ENCODE measurements around the gene TFF1. TPM values are rescaled to one million over a fixed set of nuclear protein-coding genes. Genes with fewer than 3 reads are reported as not detected.

TFF1 gene
- total RNA-seq, 1 donor from 2014 or later = 2.6 TPM

DNA sequence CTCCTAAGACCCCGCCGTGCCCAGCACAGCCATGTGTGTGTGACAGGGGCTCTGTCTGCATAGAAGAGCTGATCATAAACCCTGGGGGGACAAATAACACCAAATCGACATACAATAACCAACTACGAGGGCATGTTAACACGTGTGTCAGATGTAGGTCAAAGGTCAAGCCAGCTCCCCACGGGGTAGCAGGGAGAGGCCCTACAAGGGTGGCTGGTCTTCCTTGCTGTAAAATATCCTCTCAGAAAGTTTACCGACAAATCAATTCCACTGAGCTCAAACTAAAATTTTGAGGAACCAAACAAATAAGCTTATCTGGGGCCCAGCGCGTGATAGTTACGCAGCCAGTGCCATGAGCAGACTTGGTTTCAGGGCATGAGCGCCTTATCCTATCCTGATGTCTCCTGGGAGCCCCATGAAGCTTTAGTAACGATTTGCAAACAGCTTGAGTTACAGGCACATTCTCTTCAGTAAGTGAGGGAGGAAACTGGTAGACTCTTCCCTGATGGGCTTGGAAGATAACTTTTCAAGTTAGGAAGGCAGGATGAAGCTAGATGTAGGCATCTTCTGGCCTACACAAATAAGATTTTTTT, 32.2 kb upstream of the TFF1 start:
- no peak for DNase-seq (ENCODE audit: low spot score)

DNA sequence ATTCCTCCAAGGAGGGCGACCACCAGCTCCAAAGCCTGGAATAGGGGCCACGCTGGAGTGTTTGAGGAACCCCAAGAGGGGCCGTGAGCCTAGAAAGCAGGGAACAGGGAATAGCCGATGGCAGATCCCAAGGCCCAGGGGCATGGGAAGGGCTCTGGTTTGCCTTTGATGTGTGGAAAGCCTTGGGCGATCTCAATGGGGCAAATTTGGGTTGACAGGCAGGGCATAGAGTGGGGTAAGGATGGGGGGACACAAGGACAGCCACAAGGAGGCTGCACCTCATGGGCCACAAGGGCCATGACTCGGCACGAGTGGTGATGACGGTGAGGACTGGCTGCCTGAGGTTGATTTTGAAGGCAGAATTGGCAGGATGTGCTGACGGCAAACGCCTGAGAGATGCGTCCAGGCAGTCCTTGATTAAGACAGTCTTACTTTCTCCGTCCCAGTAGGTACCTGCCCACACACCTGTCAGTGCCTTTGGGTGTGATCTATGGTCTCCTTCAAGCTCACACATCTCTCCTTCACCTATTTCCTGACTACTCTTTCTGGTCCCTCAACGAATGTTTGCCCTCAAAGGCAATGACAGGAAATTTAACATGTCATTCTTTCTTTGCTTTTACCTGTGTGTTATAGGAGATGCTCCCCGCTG, 31.5 kb upstream of the TFF1 start:
- DNase-seq (ENCODE audit: low spot score) = no peak

DNA sequence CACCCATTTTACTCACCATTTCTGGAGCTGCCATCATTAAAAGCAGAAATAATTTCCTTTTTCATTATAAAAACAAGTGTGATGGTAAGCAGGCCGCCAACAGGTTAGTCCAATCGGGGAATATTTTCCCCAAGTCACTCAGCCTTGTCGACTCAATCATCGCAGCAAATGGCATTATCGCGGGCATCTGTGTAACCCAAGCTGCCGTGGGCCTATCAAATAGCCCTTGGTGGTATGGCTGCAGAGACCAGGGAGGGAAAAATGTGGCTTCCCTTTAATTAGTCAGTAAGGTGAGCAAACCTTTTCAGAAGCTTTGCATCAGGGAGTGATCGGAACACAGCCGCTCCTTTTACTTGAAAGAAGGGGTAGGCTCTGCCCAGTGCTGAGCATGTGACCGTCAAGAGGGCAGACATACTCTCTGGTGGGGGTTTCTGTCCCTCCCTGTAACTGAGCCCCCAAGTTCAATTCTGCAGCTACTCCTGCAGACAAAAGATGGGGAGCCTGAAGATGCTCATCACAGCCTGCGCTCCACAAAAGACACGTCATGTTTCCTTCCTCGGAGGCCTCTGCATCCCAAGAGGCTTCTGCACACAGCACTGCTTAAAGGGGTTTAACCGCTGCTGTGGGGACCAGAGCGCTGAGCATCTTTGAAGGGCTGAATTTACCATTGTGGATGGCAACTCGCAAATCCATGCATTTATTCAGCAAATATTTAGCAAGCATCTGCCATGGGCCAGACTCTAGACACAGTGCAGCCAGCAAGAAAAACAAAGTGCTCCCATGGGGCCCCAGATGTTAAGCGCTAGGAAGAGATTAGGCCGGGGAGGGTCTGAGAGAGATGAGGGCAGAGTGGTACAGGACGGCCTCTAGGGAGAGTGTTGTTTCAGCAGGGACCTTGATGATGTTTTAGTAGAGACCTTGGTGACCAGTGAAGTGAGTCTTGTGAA, 30.7 kb upstream of the TFF1 start:
- no peak for DNase-seq (ENCODE audit: low spot score)

DNA sequence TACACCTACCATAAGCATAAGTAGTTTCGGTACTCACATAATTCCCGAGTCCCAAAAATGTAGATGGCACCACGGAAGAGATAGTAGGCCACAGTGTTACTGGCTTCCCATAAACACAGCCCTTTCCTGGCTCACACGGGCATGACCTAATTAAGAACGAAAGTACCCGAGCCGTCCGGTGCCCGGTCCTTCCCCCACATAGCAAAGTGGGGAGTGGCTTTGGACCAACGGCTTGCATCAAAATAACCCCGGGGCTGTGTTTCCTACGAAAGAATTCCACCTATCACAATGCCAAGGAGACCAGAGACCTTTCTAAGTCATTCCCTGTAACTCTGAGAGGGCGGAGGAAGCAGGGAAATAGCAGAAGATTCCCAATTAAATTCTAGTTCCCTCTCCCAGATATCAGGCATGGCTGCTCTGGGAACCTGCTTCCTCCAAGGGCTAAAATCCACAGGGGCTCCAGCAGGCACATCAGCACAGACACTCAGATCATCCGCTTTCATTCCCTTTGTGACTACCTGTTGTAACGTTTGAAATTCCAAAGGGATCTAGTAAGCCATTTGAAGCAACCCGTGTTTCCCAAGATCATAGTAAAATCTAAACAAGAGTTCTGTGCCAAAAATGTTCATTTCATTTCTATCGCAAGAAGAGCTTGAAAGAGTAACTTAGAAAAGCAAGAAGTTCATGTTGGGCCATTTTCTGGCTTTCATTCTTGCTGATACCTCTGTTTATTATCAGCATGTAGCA, 29.7 kb upstream of the TFF1 start, which contains the start of gene TMPRSS3:
Gene TMPRSS3 (minus strand): TSS at position 148 of the 747 bp plus-strand sequence. CDS start 635 bp downstream, outside the sequence.
- DNase-seq (ENCODE audit: low spot score) = no peak

GRCh38 chr21:42395302-42395701, 29.0 kb upstream of the TFF1 start:
- no peak for DNase-seq (ENCODE audit: low spot score)

DNA sequence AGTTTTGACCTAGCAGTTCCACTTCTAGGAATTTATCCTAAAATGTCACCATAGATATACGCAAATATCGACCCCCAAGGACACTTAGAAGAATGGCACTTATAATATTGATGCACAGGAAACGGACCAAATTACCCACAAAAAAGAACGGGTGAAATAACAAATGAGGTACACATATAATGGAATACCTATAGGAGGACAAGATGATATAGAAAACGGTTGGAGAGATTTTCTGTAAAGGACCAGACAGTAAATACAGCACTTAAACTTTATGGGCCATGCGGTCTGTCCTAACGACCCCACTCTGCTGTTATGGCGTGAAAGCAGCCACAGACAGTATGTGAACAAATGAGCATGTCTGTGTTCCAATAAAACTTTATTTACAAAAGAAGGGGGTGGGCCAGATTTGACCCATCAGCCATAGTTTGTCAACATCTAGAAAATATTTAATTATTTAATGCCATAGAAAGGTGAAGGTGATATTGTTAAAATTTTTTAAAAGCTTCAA, 27.2 kb upstream of the TFF1 start:
- no peak for DNase-seq (ENCODE audit: low spot score)

DNA sequence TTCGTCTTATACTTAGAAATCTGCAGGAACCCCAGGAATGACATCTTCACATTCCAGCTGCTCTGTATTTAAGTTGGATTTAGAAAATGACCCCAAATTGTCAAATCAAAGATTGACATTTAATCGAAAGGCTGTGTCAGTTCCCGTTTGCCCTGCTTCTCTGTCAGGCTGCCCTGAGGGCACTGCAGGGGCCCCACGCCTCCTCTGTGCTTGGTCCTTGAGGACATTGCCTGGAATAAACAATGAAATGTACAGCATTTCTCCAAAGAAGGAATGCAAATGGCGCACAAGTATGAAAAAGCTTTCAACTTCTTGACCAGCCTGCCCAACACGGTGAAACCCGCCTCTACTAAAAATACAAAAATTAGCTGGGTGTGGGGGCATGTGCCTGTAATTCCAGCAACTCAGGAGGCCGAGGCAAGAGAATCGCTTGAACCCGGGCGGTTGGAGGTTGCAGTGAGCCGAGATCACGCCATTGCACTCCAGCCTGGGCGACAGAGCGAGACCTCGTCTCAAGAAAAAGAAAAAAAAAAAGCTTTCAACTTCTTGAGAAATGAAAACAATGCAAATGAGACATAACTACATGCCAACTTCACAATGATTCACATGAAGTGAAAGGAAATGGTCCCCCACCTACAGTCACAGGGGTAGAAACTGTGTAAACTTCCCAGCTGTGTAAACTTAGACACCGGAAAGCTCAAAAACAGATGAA, 26.6 kb upstream of the TFF1 start:
- no peak for DNase-seq (ENCODE audit: low spot score)

- no peak for DNase-seq (ENCODE audit: low spot score)
Measured at GRCh38 chr21:42391297-42391696, 25.0 kb upstream of the TFF1 start.

GRCh38 chr21:42390696-42391095, 24.4 kb upstream of the TFF1 start:
- no peak for DNase-seq (ENCODE audit: low spot score)

- DNase-seq (ENCODE audit: low spot score) = no peak
Measured at GRCh38 chr21:42390193-42390592, 23.9 kb upstream of the TFF1 start.

- no peak for DNase-seq (ENCODE audit: low spot score)
Measured at GRCh38 chr21:42389449-42389835, 23.1 kb upstream of the TFF1 start.

- DNase-seq (ENCODE audit: low spot score) = no peak
Measured at GRCh38 chr21:42388740-42389448, 22.6 kb upstream of the TFF1 start.

- DNase-seq (ENCODE audit: low spot score) = no peak
Measured at GRCh38 chr21:42387843-42388340, 21.6 kb upstream of the TFF1 start.

DNA sequence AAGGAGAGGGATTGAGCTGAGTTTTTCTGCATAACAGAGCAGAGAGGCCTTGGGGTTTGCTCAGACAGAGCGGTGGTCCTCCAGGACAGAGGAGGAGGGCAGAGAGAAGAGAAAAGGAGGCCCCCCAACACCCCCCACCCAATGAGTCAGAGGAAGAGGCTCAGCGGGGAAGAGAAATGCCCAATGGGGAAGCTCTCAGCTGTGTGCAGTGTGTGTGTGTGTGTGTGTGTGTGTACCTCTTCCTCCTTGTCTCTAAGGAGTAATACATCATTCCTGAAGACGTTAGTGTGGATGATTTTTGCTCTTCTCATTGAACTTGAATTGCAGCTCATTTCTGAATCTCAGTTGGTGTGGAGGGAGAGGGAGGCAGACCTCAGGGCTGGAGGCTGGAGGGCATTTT, 20.8 kb upstream of the TFF1 start:
- no peak for DNase-seq (ENCODE audit: low spot score)

DNA sequence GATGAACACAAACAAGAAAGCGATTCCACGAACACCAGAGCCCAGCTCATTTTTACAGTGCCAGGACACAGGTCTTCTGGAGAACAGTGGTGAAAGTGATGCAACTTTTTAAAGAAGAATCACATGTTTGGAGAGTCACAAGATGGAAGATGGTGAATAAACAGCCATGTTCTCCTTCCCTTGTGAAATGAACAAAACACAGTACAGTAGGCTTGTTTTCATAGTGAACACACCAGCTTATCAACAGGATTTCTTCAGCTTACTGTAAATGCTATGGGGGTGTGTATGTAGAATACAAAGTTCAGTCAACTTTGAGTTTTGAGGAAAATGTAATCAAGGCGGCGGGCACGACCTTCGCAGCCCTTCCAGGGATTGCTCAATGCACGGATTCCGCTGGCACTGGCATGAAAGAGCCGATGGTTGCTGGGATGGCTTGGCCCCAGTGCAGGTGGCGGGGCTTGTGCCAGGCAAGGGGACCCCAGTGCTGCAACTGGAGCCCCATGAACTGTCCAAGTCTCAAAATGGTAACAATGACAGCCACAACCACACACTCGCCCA, 19.8 kb upstream of the TFF1 start:
- DNase-seq (ENCODE audit: low spot score) = no peak

DNA sequence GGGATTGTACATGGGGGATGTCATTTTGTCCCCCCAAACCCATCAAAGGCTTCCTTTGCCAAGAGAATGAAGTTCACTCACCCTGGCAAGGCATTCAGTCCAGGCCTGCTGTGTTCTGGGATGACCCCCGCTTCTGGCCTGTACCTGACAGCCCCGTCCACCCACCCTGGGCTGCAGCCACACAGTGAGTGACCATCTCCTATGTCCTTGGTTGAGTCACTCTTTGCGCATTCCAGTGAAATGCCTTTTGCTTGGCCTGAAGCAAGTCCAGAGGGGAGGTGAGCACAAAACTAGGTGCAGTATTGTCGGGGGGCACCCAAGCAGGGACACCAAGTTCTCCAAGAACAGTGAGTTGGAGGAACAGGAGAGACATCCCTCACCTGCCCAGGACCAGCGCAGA, 19.3 kb upstream of the TFF1 start:
- DNase-seq (ENCODE audit: low spot score) = no peak

GRCh38 chr21:42384989-42385388, 18.7 kb upstream of the TFF1 start:
- no peak for DNase-seq (ENCODE audit: low spot score)

GRCh38 chr21:42384156-42384945, 18.0 kb upstream of the TFF1 start:
- DNase-seq (ENCODE audit: low spot score) = no peak

- no peak for DNase-seq (ENCODE audit: low spot score)
Measured at GRCh38 chr21:42383331-42383730, 17.0 kb upstream of the TFF1 start.

Measured in ureter (tissue), 1 donor.